PFSK-1 (cell line): Measurements from ENCODE around the gene TIMM17B.

Source experiments
- FOXP2 ChIP-seq: optimal IDR thresholded peaks from 2 replicates; pipeline ENCODE3; 2011; ENCODE audit warnings: borderline replicate concordance, control low read depth, inconsistent platforms; ENCODE audit not compliant: insufficient read depth; ENCODE audit errors: extremely low read length, extremely low read depth
- POLR2AphosphoS5 ChIP-seq: IDR thresholded peaks from 2 replicates; pipeline ENCODE4 v1.6.1; 2012; ENCODE audit warnings: low read depth, mild to moderate bottlenecking, control low read depth, low read length, moderate library complexity
- SIN3A ChIP-seq: IDR thresholded peaks from 2 replicates; pipeline ENCODE4 v1.6.1; 2012; ENCODE audit warnings: mild to moderate bottlenecking, low read length, moderate library complexity, borderline replicate concordance; ENCODE audit not compliant: insufficient read depth
- TAF1 ChIP-seq: IDR thresholded peaks from 2 replicates; pipeline ENCODE4 v1.6.1; 2012; ENCODE audit warnings: low read length, control low read depth, borderline replicate concordance; ENCODE audit not compliant: insufficient read depth
- TF ChIP-seq, protein P1 (sequence below), 2 experiments: IDR thresholded peaks; 2 replicates each; pipeline versions ENCODE4 v1.6.1 to v1.8.0; 2011 to 2012; ENCODE audit warnings: low read depth in 2 of 2, low read length in 2 of 2, control low read depth in 1 of 2, inconsistent platforms in 1 of 2, mild to moderate bottlenecking in 1 of 2, moderate library complexity in 1 of 2; ENCODE audit not compliant: insufficient read depth in 1 of 2

Gene TIMM17B

DNA sequence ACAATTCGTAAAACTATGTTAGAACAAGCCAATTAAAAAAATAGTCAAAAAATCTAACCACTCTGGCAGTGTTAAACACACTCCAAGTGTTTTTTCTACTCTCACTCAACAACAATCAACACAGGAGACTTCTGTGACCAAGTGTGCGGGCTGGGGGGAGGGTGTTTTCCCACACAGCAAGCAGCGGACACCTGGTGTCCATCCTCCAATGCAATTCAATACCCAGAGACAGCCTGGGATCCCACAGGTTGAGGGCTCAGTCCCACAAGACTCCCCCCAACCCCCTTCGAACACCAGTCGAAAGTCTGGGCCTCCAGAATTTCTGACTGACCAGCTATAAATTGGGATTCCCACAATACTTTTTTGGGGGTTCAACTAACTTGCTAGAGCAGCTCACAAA is 29.6 kb upstream of the TIMM17B start:
- TF ChIP-seq POLR2AphosphoS5, result no peak
- no peak for TF ChIP-seq FOXP2
- TF ChIP-seq TAF1, result no peak
- TF ChIP-seq SIN3A, result no peak
- TF ChIP-seq, protein P1, sequence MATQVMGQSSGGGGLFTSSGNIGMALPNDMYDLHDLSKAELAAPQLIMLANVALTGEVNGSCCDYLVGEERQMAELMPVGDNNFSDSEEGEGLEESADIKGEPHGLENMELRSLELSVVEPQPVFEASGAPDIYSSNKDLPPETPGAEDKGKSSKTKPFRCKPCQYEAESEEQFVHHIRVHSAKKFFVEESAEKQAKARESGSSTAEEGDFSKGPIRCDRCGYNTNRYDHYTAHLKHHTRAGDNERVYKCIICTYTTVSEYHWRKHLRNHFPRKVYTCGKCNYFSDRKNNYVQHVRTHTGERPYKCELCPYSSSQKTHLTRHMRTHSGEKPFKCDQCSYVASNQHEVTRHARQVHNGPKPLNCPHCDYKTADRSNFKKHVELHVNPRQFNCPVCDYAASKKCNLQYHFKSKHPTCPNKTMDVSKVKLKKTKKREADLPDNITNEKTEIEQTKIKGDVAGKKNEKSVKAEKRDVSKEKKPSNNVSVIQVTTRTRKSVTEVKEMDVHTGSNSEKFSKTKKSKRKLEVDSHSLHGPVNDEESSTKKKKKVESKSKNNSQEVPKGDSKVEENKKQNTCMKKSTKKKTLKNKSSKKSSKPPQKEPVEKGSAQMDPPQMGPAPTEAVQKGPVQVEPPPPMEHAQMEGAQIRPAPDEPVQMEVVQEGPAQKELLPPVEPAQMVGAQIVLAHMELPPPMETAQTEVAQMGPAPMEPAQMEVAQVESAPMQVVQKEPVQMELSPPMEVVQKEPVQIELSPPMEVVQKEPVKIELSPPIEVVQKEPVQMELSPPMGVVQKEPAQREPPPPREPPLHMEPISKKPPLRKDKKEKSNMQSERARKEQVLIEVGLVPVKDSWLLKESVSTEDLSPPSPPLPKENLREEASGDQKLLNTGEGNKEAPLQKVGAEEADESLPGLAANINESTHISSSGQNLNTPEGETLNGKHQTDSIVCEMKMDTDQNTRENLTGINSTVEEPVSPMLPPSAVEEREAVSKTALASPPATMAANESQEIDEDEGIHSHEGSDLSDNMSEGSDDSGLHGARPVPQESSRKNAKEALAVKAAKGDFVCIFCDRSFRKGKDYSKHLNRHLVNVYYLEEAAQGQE (IDR thresholded peaks at IDR 0.05; ENCODE audit: insufficient read depth in 1 of 2, low read depth in 2 of 2, low read length in 2 of 2), result no peak

GRCh38 chrX:48924270-48924669 is 26.7 kb upstream of the TIMM17B start:
- TF ChIP-seq POLR2AphosphoS5 (no peak), SIN3A (no peak)

- TF ChIP-seq FOXP2 (no peak), TAF1 (no peak), POLR2AphosphoS5 (no peak), SIN3A (no peak)
- TF ChIP-seq, protein P1 (IDR thresholded peaks at IDR 0.05; ENCODE audit: insufficient read depth in 1 of 2, low read depth in 2 of 2, low read length in 2 of 2), result no peak
Measured at GRCh38 chrX:48923771-48924170, 26.2 kb upstream of the TIMM17B start.

DNA sequence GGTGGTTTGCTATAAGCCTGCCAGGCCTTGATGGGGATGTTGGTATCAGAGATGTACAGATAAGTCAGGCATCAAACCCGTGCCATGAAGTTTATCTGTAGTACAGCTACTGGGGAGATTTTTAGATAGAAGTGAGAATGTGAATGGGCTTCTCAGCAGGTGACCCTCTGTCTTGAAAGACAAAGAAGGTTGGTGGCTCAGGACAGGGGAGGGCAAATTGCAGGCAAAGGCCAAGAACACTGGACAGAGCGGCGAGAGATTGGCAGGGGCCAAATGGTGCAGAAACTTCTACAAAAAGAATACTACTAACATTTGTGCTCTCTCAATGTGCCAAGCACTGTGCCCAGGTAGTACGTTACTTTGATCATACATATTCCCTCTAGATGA is 23.1 kb upstream of the TIMM17B start:
- TF ChIP-seq FOXP2, result no peak
- no peak for TF ChIP-seq POLR2AphosphoS5
- TF ChIP-seq, protein P1 (IDR thresholded peaks at IDR 0.05; ENCODE audit: insufficient read depth in 1 of 2, low read depth in 2 of 2, low read length in 2 of 2), result no peak
- no peak for TF ChIP-seq TAF1
- TF ChIP-seq SIN3A, result no peak

DNA sequence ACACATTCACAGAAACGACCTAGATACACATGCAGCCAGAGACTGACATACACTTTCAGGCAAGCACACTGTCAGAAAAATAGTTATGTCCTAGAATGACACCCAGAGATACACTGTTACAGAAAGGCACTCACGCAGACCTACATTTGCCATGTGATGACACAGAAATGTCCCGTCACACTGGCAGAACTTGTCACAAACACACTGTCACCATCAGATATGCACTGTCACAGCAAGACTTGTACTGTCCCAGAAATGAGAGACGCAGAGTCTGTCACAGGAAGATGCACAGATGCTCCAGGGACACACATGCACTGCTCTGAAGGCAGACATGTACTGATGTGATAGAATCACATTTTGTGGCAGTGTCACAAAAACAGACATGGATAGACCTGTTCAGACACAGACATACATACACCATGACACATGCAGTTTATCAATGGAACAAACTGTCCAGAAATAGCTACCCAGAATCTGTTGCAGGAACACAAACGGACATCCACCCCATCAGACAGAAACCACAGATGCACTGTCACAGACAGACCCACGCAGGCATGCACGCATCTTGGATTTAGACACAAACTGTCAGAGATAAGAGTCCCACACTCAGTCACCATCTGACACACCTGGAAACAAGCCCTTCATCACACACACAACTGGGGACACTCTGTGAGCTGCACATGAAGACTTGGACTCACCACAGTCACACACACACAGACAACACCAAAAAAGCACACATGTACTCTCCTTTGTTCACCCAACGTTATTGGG is 22.6 kb upstream of the TIMM17B start:
- no peak for TF ChIP-seq TAF1
- TF ChIP-seq SIN3A, result no peak
- no peak for TF ChIP-seq FOXP2

DNA sequence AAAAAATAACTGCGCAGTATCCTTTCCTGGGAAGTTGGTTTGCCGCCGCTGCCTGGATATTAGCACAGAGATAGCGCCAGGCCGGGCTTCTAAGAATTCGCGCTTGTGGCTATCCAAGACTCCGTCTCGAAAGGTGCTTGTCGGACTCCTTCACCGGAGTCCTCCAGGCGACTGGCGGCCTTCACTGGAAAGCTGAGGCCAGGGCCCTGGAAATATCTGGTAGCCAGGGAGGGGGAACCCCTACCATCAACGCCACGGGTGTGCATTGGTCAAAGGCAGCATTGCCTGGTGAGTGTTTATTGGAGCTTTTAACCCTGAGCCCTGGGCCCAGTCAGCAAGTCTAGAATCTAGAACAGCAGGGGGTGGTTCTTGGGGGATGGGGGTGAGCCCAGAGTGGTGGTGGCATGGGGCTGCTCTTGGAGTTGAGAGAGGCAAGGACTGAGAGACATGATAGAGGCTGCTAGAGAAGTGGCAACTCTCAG is 21.8 kb upstream of the TIMM17B start:
- TF ChIP-seq SIN3A (no peak), POLR2AphosphoS5 (no peak), FOXP2 (no peak), TAF1 (no peak)
- TF ChIP-seq, protein P1 (IDR thresholded peaks at IDR 0.05; ENCODE audit: insufficient read depth in 1 of 2, low read depth in 2 of 2, low read length in 2 of 2), result no peak
